Subcutaneous adipose tissue (tissue), 4 donors: ENCODE results near the gene LGALS8. TPM values are rescaled to one million over a fixed set of nuclear protein-coding genes. Genes with fewer than 3 reads are reported as not detected.

Experiments
- total RNA-seq, 4 donors: library from RNA; depleted of rRNA; stranded (reverse); fragments of >200 nt; gene quantifications; one replicate each; pipeline ENCODE4 v1.1.0, GENCODE V29; 2016
- TF ChIP-seq, protein P1 (sequence below): fragments of 450-650 bp; IDR thresholded peaks from one replicate; pipeline ENCODE4 v1.5.1; 2016; ENCODE audit warnings: low read depth, mild to moderate bottlenecking, control low read depth, antibody characterized with exemption, moderate library complexity

The LGALS8 gene
- total RNA-seq, 4 donors from 2014 or later: 98.5 to 123 (median 115) TPM

DNA sequence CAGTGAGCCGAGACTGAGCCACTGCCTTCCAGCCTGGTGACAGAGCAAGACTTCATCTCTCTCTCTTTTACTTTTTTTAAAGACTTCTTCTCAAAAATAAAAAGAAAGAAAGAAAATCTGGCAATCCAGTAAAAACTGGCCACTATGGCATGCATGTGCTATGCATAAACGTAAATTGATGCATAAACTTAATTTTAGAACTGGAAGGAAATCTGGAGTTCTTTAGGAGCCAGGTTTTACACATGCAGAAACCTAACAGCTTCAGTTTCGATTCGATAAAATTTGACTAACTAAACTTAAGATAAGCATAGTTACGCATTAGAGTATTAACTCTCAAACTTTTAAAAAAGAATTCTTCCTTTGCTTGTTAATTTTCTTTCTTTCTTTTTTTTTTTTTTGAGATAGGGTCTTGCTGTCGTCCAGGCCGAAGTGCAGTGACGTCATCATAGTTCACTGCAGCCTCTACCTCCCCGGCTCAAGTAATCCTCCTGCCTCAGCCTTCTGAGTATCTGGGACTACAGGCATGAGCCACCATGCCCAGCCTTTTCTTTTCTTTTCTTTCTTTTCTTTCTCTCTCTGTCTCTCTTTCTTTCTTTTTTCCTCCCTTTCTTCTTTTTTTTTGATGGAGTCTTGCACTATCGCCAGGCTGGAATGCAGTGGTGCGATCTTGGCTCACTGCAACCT, 11.9 kb upstream of the LGALS8 start:
- TF ChIP-seq, protein P1, sequence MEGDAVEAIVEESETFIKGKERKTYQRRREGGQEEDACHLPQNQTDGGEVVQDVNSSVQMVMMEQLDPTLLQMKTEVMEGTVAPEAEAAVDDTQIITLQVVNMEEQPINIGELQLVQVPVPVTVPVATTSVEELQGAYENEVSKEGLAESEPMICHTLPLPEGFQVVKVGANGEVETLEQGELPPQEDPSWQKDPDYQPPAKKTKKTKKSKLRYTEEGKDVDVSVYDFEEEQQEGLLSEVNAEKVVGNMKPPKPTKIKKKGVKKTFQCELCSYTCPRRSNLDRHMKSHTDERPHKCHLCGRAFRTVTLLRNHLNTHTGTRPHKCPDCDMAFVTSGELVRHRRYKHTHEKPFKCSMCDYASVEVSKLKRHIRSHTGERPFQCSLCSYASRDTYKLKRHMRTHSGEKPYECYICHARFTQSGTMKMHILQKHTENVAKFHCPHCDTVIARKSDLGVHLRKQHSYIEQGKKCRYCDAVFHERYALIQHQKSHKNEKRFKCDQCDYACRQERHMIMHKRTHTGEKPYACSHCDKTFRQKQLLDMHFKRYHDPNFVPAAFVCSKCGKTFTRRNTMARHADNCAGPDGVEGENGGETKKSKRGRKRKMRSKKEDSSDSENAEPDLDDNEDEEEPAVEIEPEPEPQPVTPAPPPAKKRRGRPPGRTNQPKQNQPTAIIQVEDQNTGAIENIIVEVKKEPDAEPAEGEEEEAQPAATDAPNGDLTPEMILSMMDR: no peak

DNA sequence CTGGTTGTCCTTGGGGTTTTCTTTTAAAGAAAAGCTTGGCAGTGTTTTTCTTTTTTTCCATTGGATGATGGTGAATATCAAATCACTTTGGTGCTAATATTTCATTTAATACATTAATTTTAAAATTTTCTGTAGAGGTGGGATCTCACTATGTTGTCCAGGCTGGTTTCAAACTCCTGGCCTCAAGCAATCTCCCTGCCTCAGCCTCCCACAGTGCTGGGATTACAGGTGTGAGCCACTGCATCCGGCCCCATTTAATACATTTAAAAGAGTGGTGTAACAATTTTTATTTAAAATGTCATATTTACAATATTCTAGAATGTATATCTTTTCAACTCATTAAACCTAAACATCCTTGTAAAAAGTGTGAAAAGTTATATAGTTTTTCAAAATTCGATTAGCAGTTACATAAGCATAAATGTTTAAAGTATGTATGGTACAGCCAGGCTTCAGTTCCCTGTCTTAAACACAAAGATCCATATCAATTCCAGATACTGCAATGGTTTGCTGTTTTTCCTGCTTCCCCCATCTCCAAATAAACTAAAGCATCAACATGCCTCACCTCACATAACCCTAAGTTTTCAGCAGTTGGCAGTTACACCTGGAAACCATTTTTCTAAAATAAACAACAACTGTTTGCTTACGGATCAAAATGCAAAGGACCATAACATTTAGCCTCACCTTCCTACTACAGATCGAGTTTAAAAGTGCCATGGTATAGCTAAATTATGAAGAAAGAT, 8.9 kb upstream of the LGALS8 start:
- TF ChIP-seq, protein P1: no peak

DNA sequence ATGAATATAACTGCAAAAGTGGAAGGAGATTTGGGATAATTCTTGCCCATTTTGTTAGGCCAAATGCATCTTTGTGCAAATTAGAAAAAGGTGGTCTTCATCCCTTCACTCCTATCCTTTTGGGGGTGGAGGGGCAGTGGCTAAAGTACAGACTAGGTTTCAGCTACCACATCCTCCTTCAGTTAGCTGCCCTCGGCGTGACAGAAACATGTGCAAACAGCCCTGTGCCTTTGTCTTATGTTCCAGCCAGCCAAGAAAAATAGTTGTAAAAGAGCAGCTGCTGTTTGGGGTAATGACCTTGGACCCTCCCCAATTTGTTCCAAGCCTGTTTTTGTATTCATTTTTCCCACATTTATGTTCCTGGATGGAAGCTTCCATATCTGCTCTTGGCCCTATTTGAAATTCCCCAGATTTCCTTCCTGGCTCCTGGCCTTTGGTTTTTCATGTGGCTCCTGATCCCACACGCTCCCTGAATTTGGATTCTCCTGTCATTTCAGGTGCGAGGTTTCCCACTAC, 8.3 kb upstream of the LGALS8 start:
- TF ChIP-seq, protein P1: no peak

DNA sequence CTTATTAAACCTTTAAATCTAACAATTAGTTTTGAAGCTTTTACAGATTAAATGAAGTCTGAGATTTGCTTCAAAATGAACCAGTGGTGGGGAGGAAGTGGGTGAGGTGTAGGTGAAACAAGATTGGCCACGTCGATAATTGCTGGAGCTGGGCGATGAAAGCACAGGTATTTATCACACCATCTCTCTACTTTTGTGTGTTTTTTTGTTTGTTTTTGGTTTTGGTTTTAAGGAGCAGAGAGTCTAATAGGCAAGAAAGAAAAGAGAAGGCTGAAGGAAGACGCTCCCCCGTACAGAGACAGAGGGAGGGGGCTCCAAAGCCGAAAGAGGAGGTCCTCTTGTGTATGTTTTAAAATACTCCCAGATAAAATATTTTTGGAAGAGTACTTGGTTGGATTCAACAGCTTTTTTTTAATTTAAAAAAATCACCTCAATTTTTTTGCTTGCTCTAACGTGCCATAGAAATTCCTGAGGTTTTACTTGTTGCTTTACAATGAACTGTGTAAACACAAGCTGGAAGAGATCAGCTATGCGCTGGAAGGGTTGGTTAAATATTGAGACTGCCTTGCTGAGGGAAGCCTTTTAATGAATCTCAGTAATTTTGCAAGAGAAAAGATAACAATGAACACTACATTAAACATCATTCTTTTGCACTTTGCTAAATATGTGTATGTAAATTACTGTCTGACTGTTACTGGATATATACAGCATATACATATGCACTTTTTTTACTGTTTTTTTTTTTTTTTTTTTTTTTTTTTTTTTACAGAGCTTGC, 6.7 kb upstream of the LGALS8 start:
- TF ChIP-seq, protein P1: no peak

DNA sequence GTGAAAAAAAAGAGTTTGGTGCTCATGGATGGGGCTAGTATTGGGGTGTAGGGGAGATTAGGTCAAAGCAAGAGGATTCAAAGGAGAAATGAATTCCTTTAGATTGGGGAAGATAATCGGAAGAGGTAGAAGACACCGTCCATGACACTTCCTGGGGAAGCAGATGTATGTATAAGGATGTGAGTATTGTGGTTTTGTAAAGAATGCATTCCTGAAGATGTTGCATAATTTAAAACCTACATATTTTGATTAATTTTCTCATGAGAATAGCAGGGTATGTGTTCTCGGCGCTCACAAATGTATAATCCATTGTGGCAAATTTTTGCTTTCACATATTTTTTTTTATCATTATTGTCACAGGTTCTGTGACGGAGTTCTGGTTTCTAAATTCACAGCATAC, 5.5 kb upstream of the LGALS8 start:
- TF ChIP-seq, protein P1: no peak

DNA sequence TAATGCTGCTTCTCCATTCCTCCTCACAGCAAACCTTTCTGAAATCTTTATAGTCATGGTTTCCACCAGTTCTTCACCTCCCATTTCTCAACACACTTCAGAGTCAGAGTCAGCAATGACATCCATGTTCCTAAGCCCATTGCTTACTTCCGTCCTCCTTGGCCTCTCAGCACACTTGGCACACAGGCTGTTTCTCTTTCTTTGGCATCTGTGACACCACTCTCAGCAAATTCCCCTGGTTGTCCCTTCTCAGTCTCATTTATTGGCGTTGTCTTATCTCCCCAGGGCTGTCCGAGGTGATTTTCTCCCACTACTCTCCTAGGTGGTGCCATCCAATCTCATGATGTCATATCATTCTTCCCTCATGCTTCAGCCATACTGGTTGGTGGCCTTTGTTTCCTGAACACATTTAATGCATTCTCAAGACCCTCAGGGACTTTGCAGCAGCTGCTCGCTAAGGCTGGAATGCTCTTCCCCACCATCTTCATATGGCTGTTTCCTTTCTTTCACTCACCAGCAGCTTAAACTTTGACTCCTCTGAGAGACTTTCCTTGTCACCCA, 3.3 kb upstream of the LGALS8 start:
- TF ChIP-seq, protein P1: no peak
